H4 (cell line): ENCODE results near the gene ACSL3. TPM values are rescaled to one million over a fixed set of nuclear protein-coding genes. Genes with fewer than 3 reads are reported as not detected.
A peak's percentile ranks its signal among the peaks of the same experiment; 100 is the strongest.
"Not testable (repeated sequence)": the region's sequence is repeated elsewhere in the genome, so short reads cannot be mapped to it uniquely, and the experiment has no call there.

ENCODE experiments used
- DNase-seq: peaks from one replicate; pipeline ENCODE4 v3.0.0-alpha.2; 2015; ENCODE audit warnings: low spot score
- total RNA-seq: library from RNA; depleted of rRNA; stranded (reverse); fragments of >200 nt; shearing (Covaris generic); gene quantifications from 2 replicates; pipeline ENCODE4 v1.2.3, GENCODE V29; 2014

Gene ACSL3
- total RNA-seq, 1 experiment from 2014 or later: 128 TPM

DNA sequence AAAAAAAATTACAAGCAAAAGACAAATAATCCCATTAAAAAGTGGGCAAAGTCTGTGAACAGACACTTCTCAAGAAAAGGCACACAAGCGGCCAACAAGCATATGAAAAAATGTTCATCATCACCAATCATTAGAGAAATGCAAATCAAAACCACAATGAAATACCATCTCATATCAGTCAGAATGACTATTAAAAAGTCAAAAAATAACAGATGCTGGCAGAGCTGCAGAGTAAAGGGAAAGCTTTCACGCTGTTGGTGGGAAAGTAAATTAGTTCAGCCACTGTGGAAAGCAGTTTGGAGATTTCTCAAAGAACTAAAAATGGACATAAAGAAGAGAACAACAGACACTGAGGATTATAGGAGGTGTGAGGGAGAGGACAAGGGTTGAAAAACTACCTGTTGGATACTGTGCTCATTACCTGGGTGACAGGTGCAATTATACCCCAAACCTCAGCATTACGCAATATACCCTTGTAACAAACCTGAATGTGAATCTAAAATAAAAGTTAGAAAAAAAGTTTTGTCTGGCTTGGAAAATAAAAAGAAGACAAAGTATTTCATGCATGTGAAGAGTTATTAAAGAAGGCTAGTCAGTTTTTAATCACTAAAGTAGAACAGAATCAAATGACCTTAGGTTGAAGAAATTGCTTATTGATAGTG, 8.7 kb upstream of the ACSL3 start:
- no peak for DNase-seq

DNA sequence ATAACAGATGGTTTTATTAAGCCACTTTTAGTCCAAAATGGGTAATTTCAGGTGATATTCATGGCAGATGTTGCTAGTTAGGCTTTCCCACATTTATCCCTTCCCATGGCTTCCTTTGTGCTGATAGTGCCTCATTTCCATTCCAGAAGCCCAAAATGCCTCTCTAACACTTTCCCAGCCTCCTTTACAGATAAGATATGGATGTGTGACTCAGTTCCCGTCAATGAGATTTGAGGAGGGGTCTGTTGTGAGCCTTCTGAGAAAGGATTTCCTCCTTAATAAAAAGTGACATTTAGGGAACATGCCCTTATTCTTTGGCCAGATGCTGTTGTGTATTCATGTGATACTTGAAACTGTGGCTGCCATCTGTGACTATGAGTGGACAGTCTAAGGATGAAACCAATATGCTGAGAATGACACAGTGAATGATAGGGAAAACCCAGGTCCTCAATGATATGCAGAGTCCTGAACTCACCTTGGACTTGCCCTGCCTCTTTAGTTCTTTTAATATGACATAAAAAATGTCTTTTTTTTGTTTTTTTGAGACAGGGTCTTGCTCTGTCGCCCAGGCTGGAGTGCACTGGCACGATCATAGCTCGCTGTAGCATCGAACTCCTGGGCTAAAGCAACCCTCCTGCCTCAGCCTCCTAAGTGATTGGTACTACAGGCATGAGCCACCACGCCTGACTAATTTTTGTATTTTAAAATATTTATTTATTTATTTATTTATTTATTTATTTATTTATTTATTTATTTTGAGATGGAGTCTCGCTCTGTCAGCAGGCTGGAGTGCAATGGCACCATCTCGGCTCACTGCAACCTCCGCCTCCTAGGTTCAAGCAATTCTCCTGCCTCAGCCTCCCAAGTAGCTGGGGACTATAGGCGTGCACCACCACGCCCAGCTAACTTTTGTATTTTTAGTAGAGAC, 5.8 kb upstream of the ACSL3 start:
- no peak for DNase-seq

DNA sequence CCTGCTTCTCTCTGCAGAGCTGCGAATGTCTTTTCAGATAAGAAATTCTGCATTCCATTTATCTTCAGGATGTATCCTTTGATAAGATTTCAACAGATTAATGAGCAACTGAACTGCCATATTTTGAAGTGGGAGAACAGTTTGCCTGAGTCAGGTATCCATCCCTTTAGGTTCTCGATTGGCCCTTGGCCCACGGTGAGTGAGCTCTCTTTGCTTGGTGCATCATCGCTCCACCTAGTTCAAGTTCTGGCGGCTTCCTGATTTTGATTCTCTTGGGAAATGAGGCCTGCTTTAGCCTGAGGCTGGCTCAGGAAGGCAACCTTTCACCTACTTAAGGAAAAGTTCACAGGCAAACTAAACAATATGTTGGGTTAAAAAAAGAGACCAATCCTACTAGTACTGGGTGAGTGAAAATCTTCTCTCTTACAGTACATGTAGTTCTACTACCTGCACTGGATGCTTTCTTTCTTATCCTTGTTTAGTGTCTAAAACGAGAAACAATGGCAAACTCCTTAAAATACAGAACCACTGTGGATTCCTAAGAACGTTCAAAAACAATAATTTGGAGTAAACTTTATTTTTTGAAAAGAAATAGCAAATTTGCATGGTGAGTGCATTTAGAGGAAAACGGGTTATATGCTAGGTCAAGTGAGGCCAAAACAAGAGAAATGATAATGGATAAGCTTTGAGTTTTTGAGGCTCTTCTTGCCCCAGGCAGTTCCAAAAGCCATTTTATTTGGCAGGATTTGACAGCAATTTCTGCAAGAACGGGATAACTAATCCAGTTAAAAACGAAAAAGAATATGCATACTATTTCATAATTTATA, 837 bp upstream of the ACSL3 start:
- DNase-seq: peak; percentile 82

DNA sequence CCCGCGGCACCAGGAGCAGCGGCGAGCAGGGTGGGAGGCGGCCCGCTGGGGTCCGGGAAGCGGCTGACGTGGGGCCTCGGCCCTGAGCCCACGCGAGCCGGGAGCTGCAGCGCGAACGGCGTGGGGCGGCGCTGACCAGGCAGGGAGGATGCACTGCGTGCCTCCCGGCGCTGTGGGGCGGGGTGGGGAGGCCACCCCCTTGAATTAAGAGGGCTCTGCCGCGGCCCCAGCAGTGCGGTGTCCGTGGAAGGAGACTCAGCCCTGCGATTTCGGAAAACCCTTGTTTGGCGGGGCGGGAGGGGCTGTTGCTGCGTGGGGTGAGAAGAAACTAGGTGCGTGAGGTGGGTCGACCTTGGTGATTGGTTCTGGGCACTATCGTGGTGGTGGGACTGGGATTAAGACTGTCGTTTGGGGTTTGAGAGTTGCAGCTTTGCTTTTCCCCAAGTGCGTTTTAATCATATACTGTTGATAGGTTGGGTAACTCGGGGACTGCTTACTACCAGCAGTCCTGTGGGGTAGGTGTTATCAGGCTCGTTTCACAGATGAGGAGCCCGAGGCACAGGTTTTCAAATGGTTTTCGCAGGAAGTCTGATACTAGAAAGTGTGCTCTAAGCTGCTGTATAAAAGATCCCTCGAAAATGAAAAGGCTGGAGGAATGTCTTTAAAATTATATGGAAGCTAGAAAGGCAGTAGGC, 722 bp downstream of the ACSL3 start:
- no peak for DNase-seq

DNA sequence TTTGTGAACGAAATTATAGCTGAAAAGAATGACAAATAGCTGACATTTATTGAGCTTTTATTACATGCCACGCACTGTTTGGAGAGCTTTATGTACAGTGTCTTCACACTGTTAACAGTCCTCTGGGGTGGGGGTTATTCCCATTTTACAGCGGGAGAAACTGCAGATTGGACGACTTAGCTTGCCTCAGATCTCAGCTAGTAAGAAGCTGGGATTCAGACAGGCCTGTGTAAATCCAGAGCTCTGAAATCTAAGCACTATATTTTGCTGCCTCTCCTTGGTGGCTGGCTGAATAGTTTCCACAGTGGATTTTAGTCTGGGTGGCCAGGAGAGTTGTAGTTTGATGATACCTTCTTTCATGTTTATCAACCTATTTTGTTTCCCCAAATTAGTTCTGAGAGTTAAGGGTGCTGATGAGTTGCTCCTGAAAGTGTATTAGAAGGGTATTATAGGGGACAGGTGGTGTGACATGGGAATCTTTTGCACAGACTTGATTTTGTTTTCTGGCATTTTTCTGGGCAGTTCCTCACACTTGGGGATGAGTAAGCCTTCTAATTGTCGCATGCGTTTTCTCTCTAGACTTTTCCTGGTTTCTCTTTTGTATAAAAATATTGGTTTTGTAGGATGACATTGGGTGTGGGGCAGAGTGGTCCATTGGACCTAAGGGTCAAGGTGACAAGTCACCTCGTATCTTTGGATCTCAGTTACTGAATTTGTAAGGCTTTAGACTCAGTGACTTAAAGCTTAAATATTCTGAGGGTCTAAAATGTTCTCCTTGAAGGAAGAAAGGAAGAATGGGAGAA, 1.5 kb downstream of the ACSL3 start:
- DNase-seq: no peak

DNA sequence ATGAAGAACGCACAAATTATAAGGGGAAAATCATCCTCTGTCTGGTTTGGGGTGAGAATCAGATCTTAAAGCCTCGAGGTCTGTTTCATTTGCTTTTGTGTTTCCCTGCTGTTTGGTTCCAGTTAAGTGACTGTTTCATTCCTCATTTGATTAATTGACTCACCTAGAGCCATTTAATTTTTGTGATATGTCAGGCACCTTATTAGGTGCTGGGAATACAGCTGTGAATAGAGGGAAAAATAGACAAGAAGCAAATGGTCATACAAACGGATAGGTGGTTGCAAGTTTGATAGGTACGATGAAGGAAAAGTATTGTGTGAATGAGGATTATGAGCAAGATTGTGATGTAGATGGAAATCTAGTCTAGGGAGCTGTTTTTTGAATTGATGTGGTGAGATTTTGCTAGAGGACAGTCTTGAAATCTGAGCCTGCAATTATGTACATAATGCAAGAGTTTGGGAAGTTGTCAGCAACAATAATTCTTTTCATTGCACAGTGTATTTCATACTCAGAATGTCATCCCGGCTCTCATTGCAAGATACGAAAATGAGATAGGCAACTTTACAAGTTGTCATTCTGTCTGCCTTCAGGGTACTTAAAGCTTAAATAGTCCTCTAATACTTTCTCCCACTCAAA, 2.2 kb downstream of the ACSL3 start:
- DNase-seq: no peak

DNA sequence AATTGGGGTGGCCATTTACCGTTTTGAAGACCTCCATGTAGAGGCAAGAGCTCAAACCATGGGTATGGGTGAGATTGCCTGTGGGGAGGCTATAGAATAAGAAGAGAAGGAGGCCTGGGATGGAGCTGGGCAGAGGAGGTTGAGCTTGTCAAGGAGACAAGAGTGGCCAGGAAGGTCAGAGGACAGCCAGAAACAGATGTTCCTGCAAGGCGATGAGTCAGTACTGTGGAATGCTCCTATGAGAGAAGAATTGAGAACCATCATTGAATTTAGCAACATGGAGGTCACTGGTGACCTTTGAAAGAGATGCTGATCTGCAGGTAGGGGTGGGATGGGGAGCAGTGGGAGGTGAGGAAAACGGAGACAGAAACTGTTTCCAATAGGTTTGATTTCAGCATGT, 3.5 kb downstream of the ACSL3 start:
- peak; percentile 23 for DNase-seq

DNA sequence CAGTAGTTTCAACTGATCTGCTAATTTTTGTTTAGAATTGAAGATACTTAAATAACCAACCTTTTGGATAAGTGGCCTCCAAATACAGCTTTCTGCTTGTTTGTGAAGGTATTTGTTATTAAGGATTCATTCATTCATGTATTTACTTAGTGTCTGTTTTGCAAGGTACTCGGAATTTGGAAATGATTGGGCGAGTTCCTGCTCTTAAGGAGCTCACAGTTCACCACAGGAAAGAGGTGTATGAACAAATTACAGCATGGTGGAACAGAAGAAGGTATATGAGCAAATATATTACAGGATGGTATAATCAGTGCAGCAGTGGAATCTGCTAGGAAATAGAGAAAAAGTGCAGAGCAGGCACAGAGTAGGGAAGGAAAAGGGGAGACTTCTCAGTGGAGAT, 4.5 kb downstream of the ACSL3 start:
- DNase-seq: no peak

DNA sequence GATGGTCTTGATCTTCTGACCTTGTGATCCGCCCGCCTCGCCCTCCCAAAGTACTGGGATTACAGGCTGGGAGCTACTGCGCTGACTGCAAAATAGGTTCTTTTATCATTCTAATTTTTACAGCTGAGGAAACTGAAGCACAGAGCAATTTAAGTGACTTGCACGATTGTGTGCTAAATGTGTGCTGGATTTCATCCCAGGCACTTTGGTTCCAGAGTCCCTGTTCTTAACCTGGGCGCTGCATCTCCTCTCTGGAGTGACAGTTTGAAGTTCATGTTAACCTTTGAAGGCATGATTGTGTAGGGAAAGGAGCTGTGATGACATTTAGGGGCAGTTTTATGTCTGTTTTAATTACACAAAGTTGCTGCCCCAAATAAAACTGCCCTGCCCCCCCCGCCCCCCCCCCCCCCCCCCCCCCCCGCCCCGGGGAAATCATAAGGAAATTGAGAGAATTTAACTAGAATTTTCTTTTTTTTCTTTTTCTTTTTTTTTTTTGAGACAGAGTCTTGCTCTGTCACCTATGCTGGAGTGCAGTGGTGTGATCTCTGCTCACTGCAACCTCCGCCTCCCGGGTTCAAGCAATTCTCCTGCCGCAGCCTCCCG, 5.6 kb downstream of the ACSL3 start:
- no peak for DNase-seq

DNA sequence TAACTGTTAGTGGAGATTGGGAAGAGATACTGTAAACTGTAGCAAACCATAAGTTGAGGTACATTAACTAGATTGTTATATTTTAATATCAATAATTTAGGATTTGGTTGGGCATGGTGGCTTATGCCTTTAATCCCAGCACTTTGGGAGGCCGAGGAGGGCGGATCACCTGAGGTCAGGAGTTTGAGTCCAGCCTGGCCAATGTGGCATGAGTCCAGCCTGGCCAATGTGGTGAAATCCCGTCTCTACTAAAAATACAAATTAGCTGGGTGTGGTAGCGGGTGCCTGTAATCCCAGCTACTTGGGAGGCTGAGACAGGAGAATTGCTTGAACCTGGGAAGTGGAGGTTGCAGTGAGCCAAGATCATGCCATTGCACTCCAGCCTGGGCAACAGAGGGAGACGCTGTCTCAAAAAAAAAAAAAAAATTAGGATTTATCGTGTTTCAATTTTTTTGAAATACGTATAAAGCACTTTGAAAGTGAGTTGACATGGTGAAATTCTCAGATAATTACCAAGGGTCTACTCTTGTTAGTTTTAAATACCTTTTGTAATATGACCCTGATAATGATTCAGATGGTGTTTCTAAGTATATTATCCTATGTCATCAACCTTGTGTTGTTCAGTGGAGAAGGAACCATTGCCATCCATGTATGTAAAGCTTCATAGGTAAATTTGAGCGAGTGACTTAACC, 7.9 kb downstream of the ACSL3 start:
- DNase-seq: not testable (repeated sequence)

DNA sequence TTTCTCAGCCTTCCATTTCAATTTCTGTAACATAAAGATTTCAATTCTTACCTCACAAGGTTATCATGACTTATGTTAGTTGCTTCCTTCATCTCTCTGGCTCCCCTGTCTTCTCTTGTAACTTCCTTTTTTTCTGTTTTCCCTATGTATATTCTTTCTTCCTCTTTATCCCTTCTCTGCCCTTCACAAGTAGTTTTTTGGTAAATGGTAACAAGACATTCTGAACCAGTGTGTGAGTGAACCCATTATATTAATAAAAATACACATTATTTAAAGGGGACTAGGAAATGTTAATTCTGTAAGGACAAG, 8.4 kb downstream of the ACSL3 start:
- DNase-seq: no peak

DNA sequence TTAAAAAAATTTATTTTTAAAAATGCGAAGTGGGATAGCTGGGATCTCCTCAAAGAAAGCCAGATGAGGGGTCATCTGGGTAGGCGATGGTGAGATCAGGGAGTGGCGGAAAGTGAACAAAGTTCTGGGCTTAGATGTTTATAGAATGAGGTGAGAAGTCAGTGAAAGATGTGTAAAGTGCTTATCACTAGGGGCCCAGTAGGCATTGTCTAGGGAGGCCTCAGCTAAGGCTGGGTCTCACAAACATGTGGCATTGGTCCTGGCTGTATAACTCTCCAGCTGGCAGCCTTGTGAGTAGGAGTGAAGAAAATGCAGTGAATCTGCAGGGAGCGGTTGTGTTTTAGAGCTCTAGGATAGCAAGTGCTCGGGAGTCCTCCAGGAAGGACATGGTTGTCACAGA, 10.5 kb downstream of the ACSL3 start:
- no peak for DNase-seq

DNA sequence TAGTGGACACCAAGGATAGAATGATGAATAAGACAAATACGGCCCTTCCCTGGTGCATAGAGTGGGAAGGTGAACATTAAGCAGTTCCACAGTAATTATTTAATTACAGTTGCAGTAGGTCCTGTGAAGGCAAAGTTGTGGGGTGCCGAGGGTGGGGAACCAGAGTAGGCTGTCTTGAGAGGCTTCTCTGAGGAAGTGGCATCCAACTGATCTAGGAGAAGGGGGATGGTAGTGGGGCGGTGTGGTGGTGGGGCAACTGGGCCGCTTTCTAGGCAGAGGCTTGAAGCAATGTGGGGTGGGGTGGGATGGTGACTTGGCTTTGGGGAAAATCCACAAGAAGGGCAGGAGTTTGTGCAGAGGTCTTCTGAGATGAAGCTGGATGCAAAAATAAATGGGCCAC, 11.7 kb downstream of the ACSL3 start:
- DNase-seq: no peak

DNA sequence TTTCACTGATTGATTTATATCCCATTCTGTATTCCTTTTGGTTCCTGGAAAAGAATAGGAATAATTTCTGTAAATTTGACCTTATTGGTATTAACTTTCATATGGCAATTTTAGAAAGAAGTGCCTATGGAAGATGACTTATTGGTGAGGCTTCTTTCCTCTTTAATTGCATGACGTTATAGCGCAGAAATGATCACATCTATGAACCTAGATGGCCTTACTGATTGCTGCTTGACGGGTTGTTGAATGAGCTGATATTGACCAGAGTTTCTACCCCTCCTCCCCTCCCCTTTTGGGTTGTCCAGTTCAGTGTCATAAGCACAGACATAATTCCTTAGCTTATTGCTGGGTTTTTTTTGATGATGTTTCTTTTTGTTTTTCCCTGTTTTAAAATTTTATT, 14.6 kb downstream of the ACSL3 start:
- DNase-seq: no peak

DNA sequence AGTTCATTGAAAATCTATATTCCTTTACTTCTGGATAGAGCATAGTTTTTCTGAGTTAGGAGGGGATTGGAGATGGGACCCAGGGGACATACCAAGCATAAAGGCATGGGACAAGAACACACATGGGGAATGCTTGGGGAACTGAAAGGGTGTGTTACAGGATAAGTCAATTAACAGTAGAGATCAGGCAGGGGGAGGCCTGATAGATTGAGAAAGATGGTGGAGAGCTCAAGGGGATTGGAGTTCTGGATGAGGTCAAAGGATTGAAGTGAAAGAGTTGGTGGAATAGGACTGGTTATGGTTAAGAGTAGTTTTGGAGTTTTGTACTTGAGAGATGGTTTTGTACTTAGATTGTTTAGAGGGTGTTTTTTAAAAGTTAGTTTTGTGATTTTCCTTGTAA, 16.1 kb downstream of the ACSL3 start:
- no peak for DNase-seq

DNA sequence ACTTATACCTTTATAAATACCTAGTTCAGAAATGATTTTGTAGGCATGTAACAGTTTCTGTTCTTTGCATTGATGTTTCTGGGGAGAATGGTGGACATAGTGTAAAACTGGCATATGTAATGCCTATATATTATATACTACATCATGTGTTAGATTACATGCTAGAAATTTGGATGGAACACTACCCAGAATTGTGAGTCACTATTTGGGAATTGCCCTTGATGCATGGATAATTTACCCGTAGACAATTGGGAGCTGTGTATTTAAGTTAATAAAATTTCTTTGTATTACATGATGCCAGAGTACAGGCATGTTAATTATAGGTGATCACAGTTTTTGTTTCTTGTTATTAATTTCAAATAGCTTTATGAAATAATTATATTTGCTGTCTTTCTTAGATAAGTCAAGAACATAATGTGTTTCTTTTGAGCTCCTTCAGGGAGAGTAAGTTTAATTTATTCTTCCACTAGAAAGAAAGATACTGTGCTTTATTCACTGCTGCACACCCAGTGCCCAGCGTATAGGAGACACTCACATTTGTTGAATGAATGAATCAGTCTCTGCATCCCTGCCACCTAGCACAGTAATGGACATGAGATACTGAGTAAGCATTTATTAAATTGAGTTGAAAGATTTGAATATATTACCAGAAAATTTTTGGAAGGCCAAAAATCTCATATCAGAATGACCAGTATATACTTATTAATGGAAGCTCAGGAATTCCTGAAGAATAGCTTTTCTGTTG, 16.9 kb downstream of the ACSL3 start:
- DNase-seq: no peak

DNA sequence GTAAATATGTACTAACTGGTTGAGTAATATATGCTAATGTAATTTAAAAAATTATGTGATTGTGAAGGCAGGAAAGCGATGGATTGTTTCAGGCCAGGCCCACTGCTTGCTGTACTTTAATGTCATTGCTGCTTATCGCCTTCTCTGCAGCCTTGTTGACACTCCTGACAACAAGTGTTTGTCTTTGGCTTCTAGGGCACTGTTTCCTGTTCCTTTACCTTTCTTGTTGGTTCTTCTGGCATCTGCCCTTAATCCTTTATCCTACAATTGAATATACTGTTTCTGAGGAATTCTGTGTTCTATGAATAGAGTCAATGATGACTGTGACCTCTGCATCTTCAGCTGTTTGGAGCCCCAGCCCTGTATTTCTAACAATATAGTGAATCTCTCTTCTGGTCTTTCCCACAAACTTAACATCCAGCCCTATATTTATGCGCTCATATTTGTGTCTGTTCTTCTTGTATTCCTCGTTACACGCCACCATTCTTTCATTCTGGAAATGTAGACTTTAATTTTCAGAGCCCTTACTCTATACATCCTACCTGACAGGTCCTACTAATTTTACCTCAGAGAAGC, 17.6 kb downstream of the ACSL3 start:
- DNase-seq: no peak

DNA sequence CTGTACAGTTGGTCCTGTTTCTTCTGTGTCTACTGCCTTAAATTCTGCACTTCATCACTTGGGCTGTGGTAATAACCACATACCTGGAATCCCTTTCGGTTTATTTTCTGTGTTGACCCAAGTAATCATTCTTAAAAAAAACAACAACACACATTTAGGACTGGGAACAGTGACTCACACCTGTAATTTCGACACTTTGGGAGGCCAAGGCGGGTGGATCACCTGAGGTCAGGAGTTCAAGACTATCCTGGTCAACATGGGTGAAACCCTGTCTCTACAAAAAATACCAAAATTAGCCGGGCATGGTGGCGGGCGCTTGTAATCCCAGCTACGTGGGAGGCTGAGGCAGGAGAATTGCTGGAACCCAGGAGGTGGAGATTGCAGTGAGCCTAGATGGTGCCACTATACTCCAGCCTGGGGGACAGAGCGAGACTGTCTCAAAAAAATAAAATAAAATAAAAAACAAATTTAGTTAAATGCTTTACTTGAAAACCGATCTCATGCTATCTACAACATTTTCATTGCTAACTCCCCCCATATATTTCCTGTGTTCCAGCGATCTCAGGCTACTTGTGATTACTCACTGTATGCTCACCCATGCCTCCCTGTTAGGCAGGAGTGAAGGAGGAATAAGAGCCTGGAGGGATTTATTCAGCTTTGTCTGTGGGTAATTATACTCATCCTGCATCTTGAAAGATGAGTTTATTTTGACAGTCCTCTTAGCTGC, 18.2 kb downstream of the ACSL3 start:
- DNase-seq: peak; percentile 27
